ENCODE data around the gene INPP5A.

- TF ChIP-seq ZNF274 (IDR thresholded peaks at IDR 0.05; ENCODE audit: low read depth, low read length): no peak
- no peak for TF ChIP-seq YY1 (IDR thresholded peaks at IDR 0.05; ENCODE audit: insufficient read depth, insufficient read length)
Observed at GRCh38 chr10:132605390-132605789, 67.8 kb downstream of the INPP5A start.
